ENCODE measurements around the gene STAP2. TPM values are rescaled to one million over a fixed set of nuclear protein-coding genes. Genes with fewer than 3 reads are reported as not detected.
"Not testable (repeated sequence)": the region's sequence is repeated elsewhere in the genome, so short reads cannot be mapped to it uniquely, and the experiment has no call there.

The STAP2 gene
- total and polyA plus RNA-seq, 8 donors: 20.7 to 250 (median 43.3) TPM; not detected in 1

GRCh38 chr19:4292515-4292914, 46.1 kb downstream of the STAP2 start:
- no peak overlapping the region for H3K27ac ChIP-seq
- H3K27me3 ChIP-seq: peaks cover 0 to 64% (median 4%) of the 10 kb centered on the region in 3 donors
- H3K4me3 ChIP-seq: no peak overlapping the region
- intact Hi-C loops (cut with DNase I; ENCODE audit: low total_unique reads): no loop called here
- 79 to 84% (median 80%) methylated on average over 10 to 15 of the region's 15 CpGs for WGBS, 5 donors
- no peak for DNase-seq
- H3K9me3 ChIP-seq: no peaks in the 10 kb centered on the region
- H3K36me3 ChIP-seq: no peaks in the 10 kb centered on the region
- TF ChIP-seq EP300 (IDR thresholded peaks at IDR 0.05) (no peak), POLR2A (IDR thresholded peaks at IDR 0.05) (no peak), CTCF (IDR thresholded peaks at IDR 0.05) (no peak), POLR2AphosphoS5 (IDR thresholded peaks at IDR 0.05) (no peak)
- peaks cover 0 to 6% (median 0%) of the 10 kb centered on the region in 4 donors for H3K4me1 ChIP-seq

- intact Hi-C loops (cut with DNase I; ENCODE audit: low total_unique reads): no loop called here
- no peaks in the 10 kb centered on the region for H3K9me3 ChIP-seq
- WGBS, 5 donors: 63 to 77% (median 72%) methylated on average over 8 of the region's 8 CpGs
- peaks cover 0 to 60% (median under 1%) of the 10 kb centered on the region in 3 donors for H3K27me3 ChIP-seq
- no peak for DNase-seq
- no peak overlapping the region for H3K4me3 ChIP-seq
- peaks cover 0 to 2% (median 0%) of the 10 kb centered on the region in 4 donors for H3K4me1 ChIP-seq
- no peak for TF ChIP-seq POLR2AphosphoS5 (IDR thresholded peaks at IDR 0.05)
- no peak for TF ChIP-seq CTCF (IDR thresholded peaks at IDR 0.05)
- TF ChIP-seq EP300 (IDR thresholded peaks at IDR 0.05): no peak
- no peak for TF ChIP-seq POLR2A (IDR thresholded peaks at IDR 0.05)
- H3K27ac ChIP-seq: no peak overlapping the region
- no peaks in the 10 kb centered on the region for H3K36me3 ChIP-seq
These were observed 47.4 kb downstream of the STAP2 start for GRCh38 chr19:4291184-4291732.

- WGBS, 5 donors: 71 to 83% (median 75%) methylated on average over 13 to 16 of the region's 16 CpGs
- H3K27ac ChIP-seq: no peak overlapping the region
- H3K9me3 ChIP-seq: no peaks in the 10 kb centered on the region
- no peaks in the 10 kb centered on the region for H3K36me3 ChIP-seq
- TF ChIP-seq POLR2AphosphoS5 (IDR thresholded peaks at IDR 0.05) (no peak), CTCF (IDR thresholded peaks at IDR 0.05) (no peak), EP300 (IDR thresholded peaks at IDR 0.05) (no peak), POLR2A (IDR thresholded peaks at IDR 0.05) (no peak)
- DNase-seq: no peak
- intact Hi-C loops (cut with DNase I; ENCODE audit: low total_unique reads): no loop called here
- H3K4me1 ChIP-seq: peaks cover 0 to 4% (median 0%) of the 10 kb centered on the region in 4 donors
- H3K27me3 ChIP-seq: peaks cover 0 to 67% (median 12%) of the 10 kb centered on the region in 3 donors
- no peak overlapping the region for H3K4me3 ChIP-seq
These were observed 50.4 kb downstream of the STAP2 start for GRCh38 chr19:4288091-4288777.

- DNase-seq; intact Hi-C loops (cut with DNase I; ENCODE audit: low total_unique reads); H3K4me1 ChIP-seq; H3K36me3 ChIP-seq; H3K4me3 ChIP-seq; H3K9me3 ChIP-seq; H3K27ac ChIP-seq: not testable (repeated sequence)
- H3K27me3 ChIP-seq: peaks cover 0 to 73% (median 12%) of the 10 kb centered on the region in 3 donors
- 78 to 93% (median 88%) methylated on average over 4 of the region's 4 CpGs for WGBS, 5 donors
These were observed 52.5 kb downstream of the STAP2 start for GRCh38 chr19:4286141-4286540.

GRCh38 chr19:4284974-4285373, 53.7 kb downstream of the STAP2 start:
- peaks cover 0 to 12% (median 2%) of the 10 kb centered on the region in 4 donors for H3K4me1 ChIP-seq
- H3K27ac ChIP-seq: no peak overlapping the region
- no peaks in the 10 kb centered on the region for H3K9me3 ChIP-seq
- H3K4me3 ChIP-seq: no peak overlapping the region
- no peak for TF ChIP-seq EP300 (IDR thresholded peaks at IDR 0.05)
- TF ChIP-seq CTCF (IDR thresholded peaks at IDR 0.05): no peak
- TF ChIP-seq POLR2AphosphoS5 (IDR thresholded peaks at IDR 0.05): no peak
- TF ChIP-seq POLR2A (IDR thresholded peaks at IDR 0.05): no peak
- WGBS, 5 donors: 58 to 78% (median 68%) methylated on average over 6 of the region's 6 CpGs
- intact Hi-C loops (cut with DNase I; ENCODE audit: low total_unique reads): no loop called here
- H3K36me3 ChIP-seq: no peaks in the 10 kb centered on the region
- no peak for DNase-seq
- peaks cover 2 to 73% (median 23%) of the 10 kb centered on the region in 3 donors for H3K27me3 ChIP-seq

Data from stomach (tissue), 9 donors.